ENCODE measurements around the gene MPP1.
A peak's percentile ranks its signal among the peaks of the same experiment; 100 is the strongest.

The MPP1 gene

DNA sequence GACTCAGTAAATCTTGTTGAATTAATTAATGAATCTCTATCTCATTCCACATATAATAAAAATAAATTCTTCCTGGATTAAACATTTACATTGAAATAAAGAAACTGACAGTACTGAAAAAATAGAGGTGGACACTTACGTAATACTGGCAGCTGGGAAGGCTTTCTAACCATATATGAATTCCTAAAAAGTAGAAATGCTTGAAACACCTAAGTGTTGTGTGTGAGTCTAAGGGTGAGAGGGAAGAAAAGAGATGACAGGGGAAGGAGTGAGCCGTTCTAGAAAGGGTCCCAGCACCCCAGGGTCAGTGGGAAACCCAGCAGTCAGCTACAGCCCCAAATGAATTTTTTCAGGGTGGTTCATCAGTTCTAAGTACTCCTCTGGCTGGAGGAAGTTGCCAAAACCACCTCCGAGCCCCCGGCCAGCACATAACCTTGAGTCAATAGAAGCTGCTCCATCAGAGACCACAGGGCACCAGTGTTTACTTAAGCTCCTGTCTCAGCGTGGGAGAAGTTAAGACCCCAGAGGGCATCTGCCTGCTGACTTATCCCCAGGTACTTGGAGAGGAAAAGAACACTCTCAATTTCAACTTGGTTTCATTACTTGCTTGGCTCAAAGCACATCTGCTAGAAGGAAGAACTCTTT, 72.7 kb downstream of the MPP1 start:
- no peak overlapping the region for H3K27ac ChIP-seq

DNA sequence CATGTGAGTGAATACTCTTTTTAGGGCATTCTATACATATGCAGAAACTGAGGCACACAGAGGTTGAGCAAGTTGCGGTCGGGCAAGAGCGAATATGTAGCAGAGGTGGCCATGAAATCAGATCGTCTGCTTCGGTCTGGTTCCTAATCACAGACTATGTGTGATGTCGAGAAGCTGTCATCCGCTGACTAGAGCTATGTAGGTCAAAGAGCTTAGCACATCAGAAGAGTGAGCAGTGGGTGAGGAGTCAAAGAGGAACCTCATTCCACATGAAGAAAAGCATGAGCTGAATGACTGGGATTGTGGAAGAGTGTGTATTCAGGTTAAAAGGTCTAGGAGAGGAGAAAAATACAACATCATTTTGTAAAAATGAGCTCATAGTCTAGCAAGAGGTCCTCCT, 73.4 kb downstream of the MPP1 start:
- TF ChIP-seq, protein P1, sequence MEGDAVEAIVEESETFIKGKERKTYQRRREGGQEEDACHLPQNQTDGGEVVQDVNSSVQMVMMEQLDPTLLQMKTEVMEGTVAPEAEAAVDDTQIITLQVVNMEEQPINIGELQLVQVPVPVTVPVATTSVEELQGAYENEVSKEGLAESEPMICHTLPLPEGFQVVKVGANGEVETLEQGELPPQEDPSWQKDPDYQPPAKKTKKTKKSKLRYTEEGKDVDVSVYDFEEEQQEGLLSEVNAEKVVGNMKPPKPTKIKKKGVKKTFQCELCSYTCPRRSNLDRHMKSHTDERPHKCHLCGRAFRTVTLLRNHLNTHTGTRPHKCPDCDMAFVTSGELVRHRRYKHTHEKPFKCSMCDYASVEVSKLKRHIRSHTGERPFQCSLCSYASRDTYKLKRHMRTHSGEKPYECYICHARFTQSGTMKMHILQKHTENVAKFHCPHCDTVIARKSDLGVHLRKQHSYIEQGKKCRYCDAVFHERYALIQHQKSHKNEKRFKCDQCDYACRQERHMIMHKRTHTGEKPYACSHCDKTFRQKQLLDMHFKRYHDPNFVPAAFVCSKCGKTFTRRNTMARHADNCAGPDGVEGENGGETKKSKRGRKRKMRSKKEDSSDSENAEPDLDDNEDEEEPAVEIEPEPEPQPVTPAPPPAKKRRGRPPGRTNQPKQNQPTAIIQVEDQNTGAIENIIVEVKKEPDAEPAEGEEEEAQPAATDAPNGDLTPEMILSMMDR (conservative IDR thresholded peaks at IDR 0.05), result no peak
- TF ChIP-seq ZFX (IDR thresholded peaks at IDR 0.05), result no peak
- H3K27ac ChIP-seq, result no peak overlapping the region

More for the DNA sequence above, 72.7 kb downstream of the MPP1 start:
- TF ChIP-seq ZFX (IDR thresholded peaks at IDR 0.05), result no peak
- TF ChIP-seq, protein P1 (conservative IDR thresholded peaks at IDR 0.05), result no peak

DNA sequence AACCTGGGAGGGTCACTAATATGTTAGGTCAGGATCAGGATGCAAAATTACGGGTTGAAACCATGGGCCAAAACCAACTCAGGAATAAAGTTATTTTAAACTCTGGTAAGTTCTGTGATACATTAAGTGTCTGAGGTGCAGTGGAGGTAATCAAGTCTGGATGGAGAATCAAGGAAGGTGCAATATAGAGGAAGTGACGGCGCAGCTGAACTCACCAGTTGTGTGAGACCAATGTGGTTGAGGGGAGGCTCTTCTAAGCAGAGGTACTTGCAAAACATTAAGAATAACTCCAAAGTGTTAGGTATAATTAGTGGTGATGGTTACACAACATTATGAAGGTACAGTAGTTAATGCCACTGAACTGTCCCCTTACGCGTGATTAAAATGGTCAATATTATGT, 74.1 kb downstream of the MPP1 start:
- no peak overlapping the region; the same call in 1 of the 2 replicates for H3K27ac ChIP-seq
- TF ChIP-seq, protein P1 (conservative IDR thresholded peaks at IDR 0.05), result no peak
- no peak for TF ChIP-seq ZFX (IDR thresholded peaks at IDR 0.05)

- peak overlapping the region; percentile 27; the same call in 1 of the 2 replicates for H3K27ac ChIP-seq
- TF ChIP-seq, protein P1 (conservative IDR thresholded peaks at IDR 0.05), result no peak
- TF ChIP-seq ZFX (IDR thresholded peaks at IDR 0.05), result no peak
Observed at GRCh38 chrX:154730253-154730891, 74.9 kb downstream of the MPP1 start.

- no peak overlapping the region for H3K27ac ChIP-seq
- no peak for TF ChIP-seq ZFX (IDR thresholded peaks at IDR 0.05)
- TF ChIP-seq, protein P1 (conservative IDR thresholded peaks at IDR 0.05), result no peak
Observed at GRCh38 chrX:154729439-154729838, 75.8 kb downstream of the MPP1 start.

Data from C4-2B (cell line).